T1000 (cell line): ENCODE results near the gene BICD1.

Experiments used
- DNase-seq: peaks from one replicate; lab custom pipeline; 2025; ENCODE audit warnings: mixed read lengths; lab: John Stamatoyannopoulos, UW

Gene BICD1

GRCh38 chr12:32281098-32281497 lies 174.5 kb downstream of the BICD1 start:
- DNase-seq, result no peak

DNA sequence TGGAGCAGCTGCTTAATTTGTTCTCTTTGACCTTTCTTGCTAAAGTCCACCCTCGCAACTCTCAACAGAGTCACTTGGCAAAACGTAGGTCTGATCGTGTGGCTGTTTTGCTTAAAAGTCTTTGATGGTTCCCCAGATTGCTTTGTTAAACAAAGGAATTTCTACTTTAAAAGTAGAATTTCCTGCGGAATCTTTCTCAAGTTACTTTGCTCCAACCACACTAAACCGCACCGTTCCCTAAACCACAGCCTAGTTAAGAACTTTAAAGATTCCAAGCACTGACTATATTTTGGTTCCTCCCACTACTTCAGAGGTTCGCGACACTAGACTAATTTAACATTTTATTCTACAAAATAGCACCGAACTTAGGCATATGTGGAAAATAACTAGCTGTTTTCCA lies 177.9 kb downstream of the BICD1 start:
- no peak for DNase-seq

DNA sequence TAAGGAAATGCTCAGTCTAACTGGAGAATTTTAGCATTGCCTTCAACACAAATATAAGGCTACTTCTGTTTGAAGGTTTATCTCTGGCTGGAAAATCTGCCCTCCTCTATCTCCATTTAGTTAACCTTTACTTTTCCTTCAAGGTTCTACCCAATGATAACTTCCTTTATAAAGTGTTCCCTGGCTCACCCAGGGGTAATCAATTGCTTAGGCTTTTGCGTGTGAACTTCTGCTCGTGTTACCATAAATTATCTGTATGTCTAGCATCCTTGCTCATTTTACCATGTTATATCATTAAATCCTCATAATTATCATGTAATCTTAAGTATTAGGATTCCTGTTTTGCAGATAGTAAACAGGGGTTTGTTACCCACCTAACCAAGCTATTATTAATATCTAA lies 178.4 kb downstream of the BICD1 start:
- DNase-seq, result no peak

- DNase-seq, result no peak
These were observed 178.8 kb downstream of the BICD1 start for GRCh38 chr12:32285489-32285888.

- no peak for DNase-seq
These were observed 183.8 kb downstream of the BICD1 start for GRCh38 chr12:32290411-32290810.

GRCh38 chr12:32292151-32292550 lies 185.5 kb downstream of the BICD1 start:
- DNase-seq, result no peak

- DNase-seq, result no peak
These were observed 187.3 kb downstream of the BICD1 start for GRCh38 chr12:32293808-32294419.

DNA sequence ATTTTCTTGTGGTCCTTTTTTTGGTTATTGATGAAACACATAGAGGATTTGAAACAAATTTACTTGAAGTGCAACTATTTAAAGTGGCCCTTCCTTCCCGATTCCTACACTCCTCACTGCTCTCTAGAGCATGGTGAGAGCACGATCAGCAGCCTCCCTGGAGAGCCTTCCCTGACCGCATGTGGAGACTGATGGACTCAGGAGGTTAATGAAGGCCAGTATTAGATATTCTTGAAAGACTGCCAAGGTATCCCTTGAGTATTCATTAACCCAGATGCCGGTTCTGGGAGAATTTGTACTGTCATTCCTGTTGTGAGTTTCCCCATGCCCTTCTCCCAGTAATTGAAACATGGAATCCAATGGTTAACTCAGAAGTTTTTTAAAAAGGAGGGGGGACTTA lies 189.9 kb downstream of the BICD1 start:
- DNase-seq, result no peak

- no peak for DNase-seq
These were observed 192.3 kb downstream of the BICD1 start for GRCh38 chr12:32298917-32299316.

DNA sequence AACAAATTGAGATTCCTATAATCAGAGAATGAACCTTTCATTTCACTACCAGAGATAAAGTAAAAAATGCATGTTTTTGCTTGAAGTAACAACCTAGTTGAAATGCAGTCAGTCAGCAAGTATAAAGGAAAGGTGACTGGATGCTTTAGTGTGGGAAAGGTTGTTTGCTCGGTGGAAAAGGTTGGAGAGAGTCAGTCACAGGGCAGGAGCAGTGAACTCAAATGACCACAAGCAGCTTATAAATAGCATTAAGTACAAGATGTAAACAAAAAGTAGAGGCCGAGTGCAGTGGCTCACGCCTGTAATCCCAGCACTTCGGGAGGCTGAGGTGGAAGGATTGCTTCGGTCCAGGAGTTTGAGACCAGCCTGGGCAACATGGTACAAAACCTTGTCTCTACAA lies 194.6 kb downstream of the BICD1 start:
- no peak for DNase-seq

GRCh38 chr12:32302218-32303173 lies 195.8 kb downstream of the BICD1 start:
- DNase-seq, result no peak

DNA sequence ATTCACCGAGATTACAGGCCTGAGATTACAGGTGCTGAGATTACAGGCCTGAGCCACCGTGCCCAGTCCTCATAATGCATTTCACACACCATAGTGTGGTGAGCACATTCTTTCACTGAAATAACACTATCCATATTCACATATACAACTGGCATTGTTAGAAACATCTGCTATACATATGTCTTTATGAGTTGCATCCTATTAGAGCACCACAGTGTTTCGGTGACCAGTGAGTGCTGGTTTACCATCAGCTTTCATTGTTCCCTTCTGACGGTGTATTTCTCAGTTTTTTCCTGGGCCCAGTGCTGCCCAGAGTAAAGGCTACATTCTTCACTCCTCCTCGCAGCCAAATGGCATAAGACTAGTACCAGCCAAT lies 196.5 kb downstream of the BICD1 start:
- no peak for DNase-seq

GRCh38 chr12:32305163-32305562 lies 198.5 kb downstream of the BICD1 start:
- DNase-seq, result no peak

DNA sequence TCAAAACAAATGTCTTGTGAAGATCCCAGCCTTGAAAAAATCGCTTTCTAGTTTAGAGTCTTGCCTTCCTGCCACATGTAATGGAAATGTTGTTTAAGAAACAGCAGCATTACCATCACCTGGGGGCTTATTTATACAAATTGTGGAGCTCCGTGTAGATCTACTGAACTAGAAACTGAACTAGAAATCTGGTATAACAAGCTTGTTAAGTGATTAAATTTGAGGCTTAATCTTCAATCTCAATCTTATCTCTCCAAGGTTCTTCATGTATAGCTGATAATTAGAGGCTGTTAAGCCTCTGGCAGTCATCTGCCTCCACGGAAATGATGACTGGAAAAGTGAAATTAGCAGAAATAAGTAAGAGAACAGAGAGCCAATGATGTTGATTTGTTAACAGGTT lies 200.7 kb downstream of the BICD1 start:
- DNase-seq, result no peak

GRCh38 chr12:32309811-32310736 lies 203.4 kb downstream of the BICD1 start:
- DNase-seq, result no peak

GRCh38 chr12:32312049-32312670 lies 205.5 kb downstream of the BICD1 start:
- no peak for DNase-seq

- DNase-seq, result no peak
These were observed 215.7 kb downstream of the BICD1 start for GRCh38 chr12:32322354-32322753.

DNA sequence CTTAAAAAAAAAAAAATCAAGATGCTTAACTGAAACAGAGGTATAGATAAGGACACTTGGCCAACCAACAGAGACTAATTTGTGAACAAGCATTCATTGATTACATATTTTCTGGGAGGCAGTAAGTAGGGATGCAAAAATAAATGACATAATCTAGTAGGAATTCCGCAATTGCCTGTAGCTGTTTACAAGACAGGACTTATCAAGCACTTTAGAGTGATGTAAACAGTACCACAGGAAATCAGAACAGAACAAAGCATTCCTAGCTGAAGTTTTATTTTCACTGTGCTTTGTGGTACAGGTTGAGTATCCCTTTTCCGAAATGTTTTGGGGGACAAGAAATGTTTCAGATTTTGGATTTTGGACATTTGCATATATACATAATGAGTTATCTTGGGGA lies 224.5 kb downstream of the BICD1 start:
- DNase-seq, result no peak

DNA sequence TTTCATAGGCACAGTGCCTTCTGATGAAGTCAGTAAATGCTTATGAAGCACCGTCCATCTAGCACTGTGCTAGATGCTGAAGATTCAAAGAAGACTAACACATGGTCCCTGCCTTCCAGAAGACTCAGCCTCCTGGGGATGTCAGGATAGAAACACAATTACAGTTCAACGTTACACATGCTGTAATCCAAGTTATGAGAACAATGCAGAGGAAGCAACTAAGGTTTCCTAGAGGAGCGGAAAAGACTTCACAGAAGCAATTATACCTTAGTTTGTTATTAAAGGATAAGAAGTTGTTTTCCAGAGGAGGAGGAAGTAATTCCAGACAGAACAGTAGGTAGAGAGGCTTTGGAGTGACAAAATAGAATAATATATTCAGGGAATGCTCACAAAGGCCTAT lies 225.8 kb downstream of the BICD1 start:
- DNase-seq, result no peak

GRCh38 chr12:32334371-32334777 lies 227.7 kb downstream of the BICD1 start:
- no peak for DNase-seq

DNA sequence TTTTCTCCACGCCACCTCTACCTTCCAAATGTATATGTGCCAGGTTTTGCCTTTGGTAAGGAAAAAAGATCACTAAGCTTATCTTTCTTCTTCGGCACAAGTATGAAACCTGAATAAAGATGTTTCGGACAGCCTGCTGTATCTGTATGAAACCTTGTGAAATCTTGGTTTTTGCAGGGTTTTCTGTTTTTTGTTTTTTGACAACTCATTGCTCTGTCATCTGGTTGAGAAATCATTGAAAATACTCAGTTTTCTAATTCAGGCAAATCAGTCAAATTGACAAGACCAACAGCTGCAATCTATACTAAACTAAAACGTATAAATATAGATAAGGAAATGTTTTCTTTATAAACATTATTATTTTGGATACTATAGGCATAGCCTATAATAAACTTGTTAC lies 229.6 kb downstream of the BICD1 start:
- no peak for DNase-seq

- no peak for DNase-seq
These were observed 236.8 kb downstream of the BICD1 start for GRCh38 chr12:32343496-32343895.
